ENCODE results near the gene SSH3.

- no peak for TF ChIP-seq EP300 (IDR thresholded peaks at IDR 0.05)
- TF ChIP-seq CTCF (IDR thresholded peaks at IDR 0.05): no peak
- no peak for TF ChIP-seq POLR2AphosphoS5 (IDR thresholded peaks at IDR 0.05)
- no peak for TF ChIP-seq POLR2A (IDR thresholded peaks at IDR 0.05; ENCODE audit: low read depth)
Observed at GRCh38 chr11:67273260-67273990, 29.9 kb upstream of the SSH3 start.
